ENCODE measurements around the gene TMEM255B. TPM values are rescaled to one million over a fixed set of nuclear protein-coding genes. Genes with fewer than 3 reads are reported as not detected.

The TMEM255B gene
- total RNA-seq, 1 experiment from 2014 or later: 0.61 TPM

- Histone ChIP-seq H3K27me3 (ENCODE audit: insufficient read depth, low read depth) (peaks cover 69% of the 10 kb centered on the region), H3K9me2 (ENCODE audit: insufficient read depth) (no peaks in the 10 kb centered on the region), H3K4me3 (no peak overlapping the region), H3K4me2 (no peak overlapping the region), H3K79me2 (ENCODE audit: low read depth) (no peaks in the 10 kb centered on the region), H3F3A (ENCODE audit: insufficient read depth, low read depth) (no peaks in the 10 kb centered on the region), H3K9me3 (ENCODE audit: insufficient read depth, low read depth) (0 out of 2 replicates have a peak, but pooled peaks cover 4% of the 10 kb centered on the region), H4K20me1 (ENCODE audit: insufficient read depth) (no peaks in the 10 kb centered on the region), H3K4me1 (replicated peaks; ENCODE audit: insufficient read depth) (no peaks in the 10 kb centered on the region), H2AFZ (no peak overlapping the region), H3K36me3 (ENCODE audit: low read depth) (no peaks in the 10 kb centered on the region), H3K27ac (no peak overlapping the region)
- no peak for TF ChIP-seq EZH2 (IDR thresholded peaks at IDR 0.05; ENCODE audit: low read depth)
- TF ChIP-seq, protein P1, sequence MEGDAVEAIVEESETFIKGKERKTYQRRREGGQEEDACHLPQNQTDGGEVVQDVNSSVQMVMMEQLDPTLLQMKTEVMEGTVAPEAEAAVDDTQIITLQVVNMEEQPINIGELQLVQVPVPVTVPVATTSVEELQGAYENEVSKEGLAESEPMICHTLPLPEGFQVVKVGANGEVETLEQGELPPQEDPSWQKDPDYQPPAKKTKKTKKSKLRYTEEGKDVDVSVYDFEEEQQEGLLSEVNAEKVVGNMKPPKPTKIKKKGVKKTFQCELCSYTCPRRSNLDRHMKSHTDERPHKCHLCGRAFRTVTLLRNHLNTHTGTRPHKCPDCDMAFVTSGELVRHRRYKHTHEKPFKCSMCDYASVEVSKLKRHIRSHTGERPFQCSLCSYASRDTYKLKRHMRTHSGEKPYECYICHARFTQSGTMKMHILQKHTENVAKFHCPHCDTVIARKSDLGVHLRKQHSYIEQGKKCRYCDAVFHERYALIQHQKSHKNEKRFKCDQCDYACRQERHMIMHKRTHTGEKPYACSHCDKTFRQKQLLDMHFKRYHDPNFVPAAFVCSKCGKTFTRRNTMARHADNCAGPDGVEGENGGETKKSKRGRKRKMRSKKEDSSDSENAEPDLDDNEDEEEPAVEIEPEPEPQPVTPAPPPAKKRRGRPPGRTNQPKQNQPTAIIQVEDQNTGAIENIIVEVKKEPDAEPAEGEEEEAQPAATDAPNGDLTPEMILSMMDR (conservative IDR thresholded peaks at IDR 0.05): no peak
- DNase-seq: no peak
- intact Hi-C loops (cut with micrococcal nuclease; ENCODE audit: unreplicated experiment): no loop called here
- ChIA-PET CTCF (no interaction called here), POLR2A (ENCODE audit: unreplicated experiment) (no interaction called here)
- no TSS peak for BruUV-seq (replicated peaks)
Observed at GRCh38 chr13:113804017-113804702, 45.1 kb downstream of the TMEM255B start.

- intact Hi-C loops (cut with micrococcal nuclease; ENCODE audit: unreplicated experiment): no loop called here
- DNase-seq: no peak
Observed at GRCh38 chr13:113804703-113805430, 45.8 kb downstream of the TMEM255B start.

GRCh38 chr13:113805431-113806103, 46.5 kb downstream of the TMEM255B start:
- TF ChIP-seq, protein P1 (conservative IDR thresholded peaks at IDR 0.05): no peak
- no peak for TF ChIP-seq EZH2 (IDR thresholded peaks at IDR 0.05; ENCODE audit: low read depth)
- POLR2A ChIA-PET (ENCODE audit: unreplicated experiment): no interaction called here
- no TSS peak for BruUV-seq (replicated peaks)
- intact Hi-C loops (cut with micrococcal nuclease; ENCODE audit: unreplicated experiment): no loop called here
- no peak overlapping the region for H3K4me2 ChIP-seq
- H3K4me1 ChIP-seq (replicated peaks; ENCODE audit: insufficient read depth): no peaks in the 10 kb centered on the region
- peaks cover 9% of the 10 kb centered on the region; the same call in 1 of the 2 replicates for H3F3A ChIP-seq (ENCODE audit: insufficient read depth, low read depth)
- H3K36me3 ChIP-seq (ENCODE audit: low read depth): no peaks in the 10 kb centered on the region
- no peaks in the 10 kb centered on the region for H3K9me2 ChIP-seq (ENCODE audit: insufficient read depth)
- no peaks in the 10 kb centered on the region for H4K20me1 ChIP-seq (ENCODE audit: insufficient read depth)
- no peaks in the 10 kb centered on the region for H3K79me2 ChIP-seq (ENCODE audit: low read depth)
- no peak overlapping the region for H3K27ac ChIP-seq
- DNase-seq: no peak
- H3K9me3 ChIP-seq (ENCODE audit: insufficient read depth, low read depth): 0 out of 2 replicates have a peak, but pooled peaks cover 4% of the 10 kb centered on the region
- peaks cover 63% of the 10 kb centered on the region for H3K27me3 ChIP-seq (ENCODE audit: insufficient read depth, low read depth)
- H2AFZ ChIP-seq: no peak overlapping the region
- H3K4me3 ChIP-seq: no peak overlapping the region
- CTCF ChIA-PET: no interaction called here

More at GRCh38 chr13:113804703-113805430, 45.8 kb downstream of the TMEM255B start:
- Histone ChIP-seq H3F3A (ENCODE audit: insufficient read depth, low read depth) (0 out of 2 replicates have a peak, but pooled peaks cover 2% of the 10 kb centered on the region), H3K4me3 (no peak overlapping the region), H3K79me2 (ENCODE audit: low read depth) (no peaks in the 10 kb centered on the region), H4K20me1 (ENCODE audit: insufficient read depth) (no peaks in the 10 kb centered on the region), H3K4me2 (no peak overlapping the region), H3K9me3 (ENCODE audit: insufficient read depth, low read depth) (0 out of 2 replicates have a peak, but pooled peaks cover 4% of the 10 kb centered on the region), H3K9me2 (ENCODE audit: insufficient read depth) (no peaks in the 10 kb centered on the region), H3K27ac (no peak overlapping the region), H3K36me3 (ENCODE audit: low read depth) (no peaks in the 10 kb centered on the region), H3K27me3 (ENCODE audit: insufficient read depth, low read depth) (peaks cover 65% of the 10 kb centered on the region), H3K4me1 (replicated peaks; ENCODE audit: insufficient read depth) (no peaks in the 10 kb centered on the region), H2AFZ (no peak overlapping the region)
- CTCF ChIA-PET: no interaction called here
- POLR2A ChIA-PET (ENCODE audit: unreplicated experiment): no interaction called here
- TF ChIP-seq, protein P1 (conservative IDR thresholded peaks at IDR 0.05): no peak
- no peak for TF ChIP-seq EZH2 (IDR thresholded peaks at IDR 0.05; ENCODE audit: low read depth)
- BruUV-seq (replicated peaks): no TSS peak
